Endothelial cell (in vitro differentiated cells): ENCODE data around the gene CPEB1. TPM values are rescaled to one million over a fixed set of nuclear protein-coding genes. Genes with fewer than 3 reads are reported as not detected.

Source experiments
- total RNA-seq: library from RNA; stranded (reverse); fragmentation: NEBNext Ultra II Directional; extraction: Animal tissue kit (Norgen Biotek cat#: 25700); gene quantifications from one replicate; pipeline ENCODE4 v1.2.1, GENCODE V29; 2021; ENCODE audit not compliant: unreplicated experiment

CPEB1 gene
- total RNA-seq, 1 donor from 2014 or later, result not detected

Other genes starting within 250 kb of the CPEB1 start
- gene GOLGA6L9, start 217.5 kb downstream of the CPEB1 start, total RNA-seq, result 5.6 TPM
- gene RPS17, start 106.9 kb downstream of the CPEB1 start, total RNA-seq, result 1,823 TPM
- 5.6 TPM for gene AP3B2, start 62.5 kb upstream of the CPEB1 start, total RNA-seq
- not detected for gene FSD2, start 158.7 kb upstream of the CPEB1 start, total RNA-seq
- 9.3 TPM for gene WHAMM, start 162.3 kb upstream of the CPEB1 start, total RNA-seq